ENCODE measurements around the gene BNIPL.
A peak's percentile ranks its signal among the peaks of the same experiment; 100 is the strongest.

Gene BNIPL

GRCh38 chr1:151059109-151060006 lies 23.0 kb downstream of the BNIPL start, which contains the start of gene CDC42SE1:
TSS of gene CDC42SE1 (minus strand) at chr1:151059622. CDS start at chr1:151055730, 3,892 bp downstream.
- DNase-seq: peak; percentile 72 to 76

GRCh38 chr1:151060007-151060656 lies 23.7 kb downstream of the BNIPL start, which contains the start of gene MLLT11:
TSS of gene MLLT11 (plus strand) at chr1:151060397. CDS start at chr1:151067225, 6,828 bp downstream.
- no peak for DNase-seq

DNA sequence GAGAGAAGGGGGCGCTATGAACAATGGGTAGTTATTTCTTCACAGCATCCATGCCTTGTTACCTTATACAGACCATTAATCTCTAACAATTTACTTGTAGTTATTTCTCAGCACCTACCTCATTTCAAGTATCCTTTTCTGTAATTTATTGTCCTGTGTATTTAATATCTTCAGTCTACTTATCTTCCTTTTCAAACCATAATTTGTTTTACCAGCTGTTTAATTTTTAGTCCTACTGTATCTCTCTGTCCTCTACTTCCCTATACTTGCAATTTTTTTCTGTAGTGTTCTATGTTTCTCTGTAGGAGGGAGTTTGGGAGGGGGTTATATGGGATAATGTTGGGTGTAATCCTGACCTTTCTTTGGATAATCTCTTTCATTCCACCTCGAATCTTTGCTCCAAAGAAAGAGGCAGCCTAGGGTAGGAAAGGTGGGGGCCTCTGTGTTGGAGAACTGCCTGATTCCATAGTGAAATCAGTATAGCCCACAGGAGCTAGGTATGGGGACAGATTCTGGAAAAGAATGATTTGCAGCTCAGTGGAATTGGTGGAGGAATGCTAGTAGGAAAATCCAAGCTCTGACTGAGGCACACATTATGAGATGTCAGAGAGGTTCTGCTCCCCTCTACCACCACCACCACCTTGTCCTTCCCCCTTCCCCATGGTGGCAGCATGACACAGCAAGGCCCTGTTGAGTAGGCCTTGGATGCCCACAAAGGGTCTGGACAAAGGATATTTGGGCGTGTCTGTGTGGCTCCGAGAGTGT lies 24.5 kb downstream of the BNIPL start:
- no peak for DNase-seq

DNA sequence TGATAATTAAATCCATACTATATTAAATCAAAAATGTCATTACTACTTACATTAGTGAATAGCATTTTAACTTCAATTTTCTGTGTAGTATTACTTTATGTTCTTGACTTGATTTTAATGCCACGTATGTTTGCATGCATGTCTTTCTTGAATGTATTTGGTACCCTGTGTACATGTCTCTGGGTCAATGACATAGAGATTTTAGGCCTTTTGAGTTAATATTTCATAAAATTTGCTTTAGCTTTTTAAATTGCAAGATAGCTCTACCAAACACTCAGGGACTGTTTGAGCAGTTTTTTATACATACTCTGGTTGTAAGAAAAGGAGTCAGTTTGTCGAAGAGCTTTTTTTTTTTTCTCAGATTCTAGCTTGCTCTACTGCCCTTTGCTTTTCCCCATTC lies 25.3 kb downstream of the BNIPL start:
- no peak for DNase-seq

DNA sequence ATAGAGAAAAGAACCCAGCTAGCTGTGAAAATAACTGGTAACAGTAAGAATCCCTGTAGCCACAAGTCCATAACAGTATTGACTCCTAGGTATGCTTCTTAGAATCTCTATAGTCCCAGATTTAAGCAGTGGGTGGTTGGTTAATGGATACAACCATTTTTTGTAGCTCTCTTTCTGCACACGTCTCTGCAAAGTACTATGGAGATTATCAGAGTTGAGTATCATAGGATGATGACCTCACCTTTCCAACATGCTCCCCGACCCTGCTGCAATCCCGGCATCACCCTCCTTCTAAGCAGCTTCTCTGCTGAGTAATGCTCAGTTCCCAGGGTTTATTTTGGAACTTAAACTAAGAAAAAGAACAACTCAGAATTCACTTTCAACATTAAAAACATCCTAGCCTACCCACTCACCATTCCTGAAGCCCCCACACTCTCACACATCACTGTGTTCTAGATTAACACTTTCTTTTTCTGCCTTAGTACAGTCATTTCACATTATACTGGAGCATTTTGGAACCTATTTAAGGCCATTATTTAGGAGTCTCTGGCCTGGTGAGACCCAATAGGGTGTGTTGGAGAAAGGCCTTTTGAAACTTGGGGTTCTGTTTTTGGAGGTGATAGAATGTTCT lies 26.5 kb downstream of the BNIPL start:
- no peak for DNase-seq

- no peak for DNase-seq
Measured at GRCh38 chr1:151065089-151065645, 28.8 kb downstream of the BNIPL start.

GRCh38 chr1:151067185-151067584 lies 30.8 kb downstream of the BNIPL start:
- no peak for DNase-seq

DNA sequence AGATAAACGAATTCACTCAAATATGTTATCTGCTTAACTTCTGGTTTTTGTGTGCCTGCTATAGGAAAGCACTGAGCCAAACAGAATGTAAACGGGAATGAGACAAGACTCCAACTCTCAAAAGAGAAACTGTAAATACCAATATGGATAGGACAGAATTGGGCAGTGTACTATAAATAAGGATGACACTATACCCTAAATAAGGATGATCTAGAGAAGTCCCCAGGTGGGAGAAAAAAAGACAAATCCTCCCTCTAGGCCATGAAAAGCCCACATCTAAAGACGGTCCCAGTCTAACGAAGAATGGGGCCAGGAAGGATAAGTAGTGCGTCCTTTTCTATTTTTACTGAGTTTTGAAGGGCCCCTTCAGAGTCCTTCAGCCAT lies 32.7 kb downstream of the BNIPL start:
- DNase-seq: no peak

- DNase-seq: peak; percentile 91 to 92
Measured at GRCh38 chr1:151070474-151071276, 34.3 kb downstream of the BNIPL start, which contains the start of gene GABPB2. TSS of gene GABPB2 (plus strand) at chr1:151070761. CDS start at chr1:151088190, 17,429 bp downstream.

DNA sequence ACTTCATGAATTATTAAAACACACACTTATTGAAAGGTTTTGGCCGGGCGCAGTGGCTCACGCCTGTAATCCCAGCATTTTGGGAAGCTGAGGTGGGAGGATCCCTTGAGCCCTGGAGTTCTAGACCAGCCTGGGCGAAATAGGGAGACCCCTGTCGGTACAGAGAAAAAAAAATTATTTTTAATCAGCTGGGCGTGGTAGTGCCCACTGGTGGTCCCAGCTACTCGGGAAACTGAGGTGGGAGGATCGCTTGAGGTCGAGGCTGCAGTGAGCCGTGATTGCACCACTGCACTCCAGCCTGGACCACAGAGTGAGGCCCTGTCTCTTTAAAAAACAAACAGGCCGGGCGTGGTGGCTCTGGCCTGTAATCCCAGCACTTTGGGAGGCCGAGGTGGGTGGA lies 35.8 kb downstream of the BNIPL start:
- DNase-seq: no peak

DNA sequence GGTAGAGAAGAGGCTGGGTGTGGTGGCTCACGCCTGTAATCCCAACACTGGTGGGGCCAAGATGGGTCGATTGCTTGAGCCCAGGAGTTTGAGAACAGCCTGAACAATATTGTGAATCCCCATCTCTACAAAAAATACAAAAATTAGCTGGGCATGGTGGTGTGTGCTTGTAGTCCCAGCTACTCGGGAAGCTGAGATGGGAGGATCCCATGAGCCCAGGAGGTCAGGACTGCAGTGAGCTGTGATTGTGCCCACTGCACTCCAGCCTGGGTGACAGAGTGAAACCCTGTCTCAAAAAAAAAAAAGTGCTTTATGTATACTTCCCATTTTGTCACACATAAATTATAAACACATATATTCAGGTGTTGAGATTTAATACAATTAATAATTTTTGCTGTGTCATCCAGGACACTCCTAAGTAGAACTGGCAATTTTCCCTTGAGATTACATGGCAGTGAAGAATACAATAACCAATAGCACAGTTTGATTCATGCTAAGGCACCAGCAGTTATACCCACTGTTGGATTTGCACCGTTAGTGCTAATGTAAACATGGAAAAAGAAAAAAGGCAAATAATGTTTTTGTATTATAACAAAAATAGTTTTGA lies 49.7 kb downstream of the BNIPL start:
- no peak for DNase-seq
